GM18507 (cell line): Measurements from ENCODE around the gene TRAPPC13.
A peak's percentile ranks its signal among the peaks of the same experiment; 100 is the strongest.
"Not testable (repeated sequence)": the region's sequence is repeated elsewhere in the genome, so short reads cannot be mapped to it uniquely, and the experiment has no call there.

Experiments
- DNase-seq: peaks from one replicate; pipeline ENCODE4 v3.0.0; 2011; ENCODE audit warnings: low read depth; ENCODE audit not compliant: insufficient read length; ENCODE audit errors: extremely low spot score
- FAIRE-seq: peaks from 2 replicates; lab custom pipeline; 2011; peaks lifted over from hg19 to GRCh38; lab: Jason Lieb, UNC

TRAPPC13 gene

DNA sequence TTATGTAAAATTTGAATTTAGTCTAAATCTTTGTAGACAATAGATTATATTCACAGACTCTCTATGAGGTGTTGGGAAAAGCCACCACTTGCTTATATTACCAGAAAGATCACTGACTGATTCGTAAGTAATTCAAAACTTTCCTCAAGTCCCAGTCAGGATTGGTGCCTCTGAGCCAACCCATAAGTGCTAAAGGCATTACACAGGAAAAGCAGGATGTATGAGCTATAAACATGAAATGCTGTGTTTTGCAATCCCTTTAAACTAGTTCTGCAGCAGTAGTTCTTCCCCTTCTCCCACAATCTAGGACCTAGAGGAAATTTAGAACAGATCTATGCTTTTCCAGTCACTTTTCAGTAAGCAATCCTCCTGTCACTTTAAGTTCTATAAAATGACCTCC, 48.0 kb downstream of the TRAPPC13 start:
- FAIRE-seq: no peak
- no peak for DNase-seq

DNA sequence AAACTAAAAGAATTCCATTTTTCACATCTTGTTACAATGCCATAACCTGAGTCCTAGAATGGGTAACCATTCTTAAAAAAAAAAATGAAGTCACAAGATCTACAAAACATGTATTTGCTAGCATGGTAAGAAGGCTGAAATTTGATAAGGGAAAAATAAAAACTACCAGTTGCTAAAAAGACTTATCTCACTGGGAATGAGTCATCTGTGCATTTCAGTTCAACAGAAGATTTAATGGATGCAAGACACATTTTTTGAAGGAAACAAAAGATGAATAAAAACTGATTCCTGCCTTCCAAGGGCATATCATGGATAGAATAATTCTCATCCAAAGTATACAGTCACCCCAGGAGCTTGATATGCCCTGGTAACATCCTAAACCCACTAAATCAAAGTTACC, 49.9 kb downstream of the TRAPPC13 start:
- FAIRE-seq (no peak), DNase-seq (no peak)

DNA sequence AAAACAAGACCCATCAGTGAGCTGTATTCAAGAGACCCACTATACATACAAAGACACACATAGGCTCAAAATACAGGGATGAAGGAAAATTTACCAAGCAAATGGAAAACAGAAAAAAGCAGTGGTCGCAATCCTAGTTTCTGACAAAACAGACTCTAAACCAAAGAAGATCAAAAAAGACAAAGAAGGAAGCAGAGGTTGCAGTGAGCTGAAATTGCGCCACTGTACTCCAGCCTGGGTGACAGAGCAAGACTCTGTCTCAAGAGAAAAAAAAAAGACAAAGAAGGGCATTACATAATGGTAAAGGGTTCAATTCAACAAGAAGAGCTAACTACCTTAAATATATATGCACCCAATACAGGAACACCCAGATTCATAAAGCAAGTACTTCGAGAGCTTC, 51.2 kb downstream of the TRAPPC13 start:
- not testable (repeated sequence) for DNase-seq, FAIRE-seq

DNA sequence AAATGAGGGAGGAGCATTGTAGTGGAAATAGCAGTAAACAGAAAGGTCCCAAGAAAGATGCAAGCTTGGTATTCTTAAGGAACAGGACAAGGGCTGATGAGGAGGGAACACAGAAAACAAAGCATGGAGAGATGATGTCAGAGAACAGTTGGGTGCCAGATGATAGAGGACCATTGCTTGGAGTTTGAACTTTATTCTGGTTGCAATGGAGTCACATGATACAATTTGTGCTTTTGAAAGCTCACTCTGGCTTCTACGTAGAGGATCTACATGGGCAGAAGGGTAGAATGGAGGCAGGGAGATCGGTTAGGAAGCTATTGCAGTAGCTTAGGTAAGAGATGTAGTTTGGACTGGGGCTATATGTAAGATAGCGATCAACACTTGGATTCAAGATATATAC, 57.3 kb downstream of the TRAPPC13 start:
- no peak for DNase-seq
- no peak for FAIRE-seq

DNA sequence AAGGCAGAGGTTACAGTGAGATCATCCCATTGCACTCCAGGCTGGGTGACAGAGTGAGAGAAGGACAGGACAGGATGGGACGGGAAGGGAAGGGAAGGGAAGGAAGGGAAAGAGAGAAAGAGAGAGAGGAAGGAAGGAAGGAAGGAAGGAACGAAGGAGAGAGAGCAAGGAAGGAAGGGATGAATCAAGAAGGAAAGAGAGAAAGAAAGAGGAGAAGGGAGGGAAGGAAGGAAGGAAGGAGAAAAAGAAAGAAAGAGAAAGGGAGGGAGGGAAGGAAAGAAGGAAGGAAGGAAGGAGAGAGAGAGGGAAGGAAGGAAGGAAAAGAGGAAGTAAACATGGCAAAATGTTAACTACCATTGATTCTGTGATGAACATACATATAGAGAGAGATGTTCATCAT, 68.3 kb downstream of the TRAPPC13 start:
- FAIRE-seq (no peak), DNase-seq (no peak)

DNA sequence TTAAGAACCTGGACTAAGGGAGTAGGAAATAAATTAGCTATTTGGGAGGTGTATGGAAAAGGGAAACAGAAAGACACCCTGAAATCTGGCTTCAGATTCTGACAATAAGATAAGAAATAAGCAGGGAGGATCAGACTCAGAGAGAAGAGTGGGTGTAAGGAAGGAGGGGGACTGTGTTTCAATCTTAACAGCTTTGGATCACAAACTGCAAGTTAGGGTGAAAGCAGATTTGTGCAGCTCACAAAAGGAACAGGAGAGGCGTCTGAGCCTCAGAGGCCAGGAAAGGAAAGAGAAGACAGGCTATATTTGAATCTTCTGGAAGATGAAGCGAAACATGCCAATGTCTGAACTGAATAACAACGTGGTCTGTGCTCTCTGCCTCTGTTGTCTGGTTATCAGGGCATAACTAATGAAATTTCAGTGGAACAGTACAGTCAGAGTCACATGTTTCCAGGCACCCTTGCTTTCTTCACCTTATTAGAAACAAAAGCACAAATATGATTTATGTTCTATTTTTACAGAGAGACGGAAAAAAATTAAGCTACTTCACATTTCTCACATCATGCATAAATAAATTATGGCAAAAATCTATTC, 70.4 kb downstream of the TRAPPC13 start:
- DNase-seq (no peak), FAIRE-seq (peak; percentile 52)

DNA sequence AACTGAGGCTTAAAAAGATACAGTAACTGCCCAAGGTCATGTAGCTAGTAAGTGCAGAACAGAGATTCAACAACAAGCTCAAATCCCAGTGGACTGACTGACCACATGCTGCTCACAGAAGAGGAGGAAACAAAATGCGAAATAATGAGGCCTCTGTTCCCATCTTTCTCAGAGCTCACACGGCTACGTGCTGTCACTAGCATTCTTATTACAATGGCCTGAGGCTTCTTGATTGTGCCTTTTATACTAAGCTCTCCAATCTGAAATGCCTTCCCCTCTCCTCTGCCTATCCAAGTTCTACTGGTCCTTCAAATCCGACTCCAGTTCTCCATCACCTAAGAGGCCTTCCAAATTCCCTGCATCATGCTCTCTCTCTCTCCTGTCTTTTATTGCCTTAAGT, 71.1 kb downstream of the TRAPPC13 start:
- DNase-seq: no peak
- no peak for FAIRE-seq

DNA sequence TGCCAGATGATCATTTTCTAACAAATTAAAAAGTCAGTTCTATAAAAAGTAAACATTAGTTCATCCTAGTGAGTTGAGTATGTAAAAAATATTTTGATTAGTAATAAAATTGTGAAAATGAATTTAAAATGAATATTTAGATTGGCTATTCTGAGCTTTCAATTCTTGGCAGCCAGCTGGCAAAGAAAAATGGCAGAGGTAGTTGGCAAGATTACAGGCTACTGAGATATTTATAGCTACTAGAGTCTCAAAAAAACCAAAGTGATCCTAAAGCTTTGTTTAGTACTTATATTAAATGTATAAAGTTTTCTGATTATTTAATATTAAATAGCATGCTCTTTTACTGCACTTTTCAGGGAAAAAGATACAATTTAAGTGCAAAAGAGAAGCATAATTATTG, 72.1 kb downstream of the TRAPPC13 start:
- DNase-seq (no peak), FAIRE-seq (no peak)

DNA sequence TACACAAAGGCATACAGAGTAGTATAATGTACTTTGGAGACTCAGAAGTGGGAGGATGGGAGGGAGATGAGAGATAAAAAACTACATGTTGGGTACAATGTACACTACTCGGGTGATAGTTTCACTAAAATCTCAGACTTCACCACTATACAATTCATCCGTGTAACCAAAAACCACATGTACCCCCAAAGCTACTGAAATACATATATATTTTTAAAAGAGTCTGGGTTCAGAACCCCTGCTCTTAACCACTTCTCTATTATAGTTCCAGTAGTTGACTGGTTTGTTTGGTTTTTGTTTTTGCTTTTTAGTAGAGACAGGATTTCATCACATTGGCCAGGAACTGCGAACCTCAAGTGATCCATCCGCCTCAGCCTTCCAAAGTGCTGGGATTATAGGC, 74.5 kb downstream of the TRAPPC13 start:
- FAIRE-seq: no peak
- no peak for DNase-seq

DNA sequence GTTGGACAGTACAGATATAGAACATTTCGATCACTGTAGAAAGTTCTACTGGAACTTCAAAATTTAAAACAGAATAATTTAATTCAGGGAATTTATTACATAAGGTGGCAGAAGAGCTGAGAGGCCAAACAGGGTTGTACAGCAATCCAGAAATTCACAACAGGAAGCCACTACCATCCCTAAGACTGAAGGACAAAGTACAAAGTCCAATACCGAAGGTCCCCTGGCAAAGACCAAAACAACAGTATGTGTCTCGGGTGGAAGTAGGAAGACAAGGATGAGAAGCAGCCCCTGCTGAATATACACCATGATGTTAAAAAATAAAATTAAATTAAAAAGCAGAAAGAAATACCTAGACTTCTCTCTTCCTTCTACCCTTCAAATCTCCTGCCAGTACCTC, 77.2 kb downstream of the TRAPPC13 start:
- no peak for DNase-seq
- FAIRE-seq: no peak

DNA sequence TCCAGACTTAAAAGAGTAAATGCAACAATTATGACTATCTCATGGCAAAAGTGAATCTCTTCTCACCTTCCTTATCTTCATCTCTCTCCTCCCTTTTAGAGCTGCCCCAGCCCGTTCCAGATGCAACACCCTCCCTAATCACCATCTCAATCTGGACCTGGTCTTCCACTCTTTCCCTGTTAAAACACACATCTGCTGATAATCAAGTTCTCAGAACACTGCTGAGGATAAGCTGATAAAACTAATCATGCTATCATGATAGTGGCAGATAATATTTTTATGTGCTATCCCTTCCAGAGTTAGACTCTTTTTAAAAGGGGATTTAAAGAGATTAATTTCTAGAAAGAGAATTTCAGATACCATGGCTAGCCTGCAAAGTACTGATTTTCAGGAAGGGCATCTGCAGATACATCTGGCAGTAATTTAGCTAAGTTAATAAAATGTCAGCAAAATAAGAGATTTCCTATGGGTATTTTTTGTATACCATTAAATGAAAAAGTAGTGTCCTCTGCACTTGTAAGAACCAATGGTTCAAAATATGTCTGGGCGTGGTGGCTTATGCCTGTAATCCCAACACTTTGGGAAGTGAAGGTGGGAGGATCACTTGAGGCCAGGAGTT, 79.9 kb downstream of the TRAPPC13 start:
- no peak for FAIRE-seq
- DNase-seq: no peak

DNA sequence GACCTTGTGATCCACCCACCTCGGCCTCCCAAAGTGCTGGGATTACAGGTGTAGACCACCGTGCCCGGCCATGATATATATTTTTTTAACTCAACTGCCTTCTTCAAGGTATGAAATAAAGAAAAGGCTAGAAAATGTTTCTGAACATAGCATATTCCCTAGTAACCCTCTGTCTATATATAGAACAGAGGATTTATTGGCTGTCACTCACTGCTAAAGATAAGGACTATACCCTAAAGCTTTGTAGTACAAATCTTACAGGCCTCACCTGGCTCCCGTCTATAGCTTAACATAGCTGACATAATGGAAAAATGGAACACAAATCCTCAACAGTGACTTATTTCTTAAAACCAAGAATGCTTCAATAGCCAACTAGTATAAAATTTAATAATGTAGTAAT, 82.8 kb downstream of the TRAPPC13 start:
- no peak for DNase-seq
- FAIRE-seq: no peak

DNA sequence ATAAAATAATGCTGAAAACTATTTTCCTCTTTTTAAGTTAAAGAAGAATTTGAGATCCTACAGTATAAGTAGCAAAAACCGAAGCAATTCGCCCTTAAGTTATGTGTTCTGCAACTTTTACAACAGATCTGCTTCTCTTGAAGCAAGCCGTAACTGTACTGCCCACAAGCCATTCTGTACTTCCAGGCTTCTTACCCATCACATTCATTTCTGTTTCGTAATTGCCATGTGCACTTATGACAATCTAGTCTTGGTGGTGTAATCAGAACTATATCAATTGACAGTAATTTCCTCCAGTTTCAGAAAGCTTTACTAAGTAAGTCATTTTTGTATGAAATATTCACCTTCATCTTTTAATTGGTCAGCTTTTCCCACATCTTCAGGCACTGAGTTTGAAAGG, 83.3 kb downstream of the TRAPPC13 start:
- FAIRE-seq (no peak), DNase-seq (no peak)
